DMS 273 (cell line): ENCODE measurements around the gene INPP4B.

ENCODE experiments used
- DNase-seq: peaks from one replicate; lab custom pipeline; 2025; ENCODE audit not compliant: unreplicated experiment; lab: John Stamatoyannopoulos, UW

Gene INPP4B

DNA sequence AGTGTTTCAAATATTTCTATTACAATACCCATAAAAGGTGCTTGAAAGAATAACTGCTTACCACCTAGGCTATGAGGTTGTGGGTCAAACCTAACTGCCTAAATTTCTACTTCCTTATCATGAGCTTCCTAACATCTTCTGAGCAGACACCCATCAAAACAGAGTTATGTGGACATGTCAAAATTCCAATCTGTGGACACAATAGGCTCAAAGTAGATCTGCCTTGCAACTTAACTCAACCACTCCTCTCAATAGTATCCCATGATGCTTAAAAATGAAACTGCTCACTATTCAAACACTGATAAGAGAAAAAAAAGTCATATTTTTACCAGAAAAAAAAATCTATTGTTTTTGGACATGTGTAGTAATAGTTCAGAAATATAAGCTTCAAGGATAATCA, 462.7 kb downstream of the INPP4B start:
- DNase-seq, result no peak

GRCh38 chr4:142380052-142380602, 466.0 kb downstream of the INPP4B start:
- no peak for DNase-seq

GRCh38 chr4:142379277-142380051, 466.6 kb downstream of the INPP4B start:
- no peak for DNase-seq

- DNase-seq, result no peak
Measured at GRCh38 chr4:142378179-142378578, 467.9 kb downstream of the INPP4B start.

GRCh38 chr4:142377342-142378091, 468.6 kb downstream of the INPP4B start:
- DNase-seq, result no peak

GRCh38 chr4:142376204-142376603, 469.9 kb downstream of the INPP4B start:
- no peak for DNase-seq

DNA sequence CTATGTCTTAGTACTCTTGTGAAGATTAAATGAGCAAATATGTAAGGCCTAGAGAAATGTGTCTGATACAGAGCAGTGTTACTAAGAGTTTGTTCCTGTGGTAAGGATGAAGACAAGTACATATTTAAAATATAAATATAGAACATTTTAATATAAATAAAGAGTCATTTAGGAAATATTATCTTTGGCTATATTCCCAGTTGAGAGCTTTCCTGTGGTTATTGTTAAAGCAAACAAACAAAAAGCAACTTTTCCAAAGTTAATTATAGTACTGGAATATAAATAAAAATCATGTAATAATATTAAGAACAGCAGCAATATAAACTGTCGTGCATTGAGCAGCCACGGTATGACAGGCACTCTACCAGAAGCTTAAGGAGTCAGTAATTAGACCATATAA, 472.5 kb downstream of the INPP4B start:
- DNase-seq, result no peak

- DNase-seq, result no peak
Measured at GRCh38 chr4:142372530-142373260, 473.4 kb downstream of the INPP4B start.

DNA sequence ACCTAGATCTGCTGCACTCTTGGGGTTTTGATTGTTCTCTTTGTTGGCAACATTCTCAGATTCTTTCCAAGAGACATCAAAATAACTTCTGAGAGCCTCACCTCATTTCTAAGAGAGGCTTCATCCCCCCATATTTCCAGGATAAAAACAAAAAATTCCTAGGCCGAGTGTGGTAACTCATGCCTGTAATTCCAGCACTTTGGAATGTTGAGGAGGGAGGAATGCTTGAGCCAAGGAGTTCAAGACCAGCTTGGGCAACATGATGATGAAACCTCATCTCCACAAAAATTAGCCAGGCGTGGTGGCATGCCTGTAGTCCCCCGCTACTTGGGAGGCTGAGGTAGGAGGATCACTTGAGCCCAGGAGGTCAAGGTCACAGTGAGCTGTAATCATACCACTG, 477.0 kb downstream of the INPP4B start:
- no peak for DNase-seq

- no peak for DNase-seq
Measured at GRCh38 chr4:142367418-142368180, 478.5 kb downstream of the INPP4B start.

DNA sequence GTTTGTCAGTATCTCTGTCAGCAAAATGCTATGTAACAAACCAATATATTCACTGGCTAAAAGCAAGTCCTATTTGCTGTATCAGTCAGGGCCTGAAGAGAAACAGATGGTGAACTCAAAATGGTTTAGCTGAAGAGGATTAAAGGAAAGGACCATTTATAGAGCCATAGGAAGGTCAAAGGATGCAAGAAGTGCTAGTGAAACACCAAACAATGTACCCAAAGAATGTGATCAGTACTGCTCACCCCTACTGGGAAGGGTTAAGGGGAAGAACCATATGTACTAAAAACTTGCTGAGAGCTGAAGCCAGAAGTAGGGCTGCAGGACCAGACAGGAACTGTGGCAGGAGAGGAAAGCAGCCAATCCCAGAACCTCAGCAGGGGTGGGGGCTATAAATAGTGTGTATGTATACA, 479.3 kb downstream of the INPP4B start:
- DNase-seq, result no peak

DNA sequence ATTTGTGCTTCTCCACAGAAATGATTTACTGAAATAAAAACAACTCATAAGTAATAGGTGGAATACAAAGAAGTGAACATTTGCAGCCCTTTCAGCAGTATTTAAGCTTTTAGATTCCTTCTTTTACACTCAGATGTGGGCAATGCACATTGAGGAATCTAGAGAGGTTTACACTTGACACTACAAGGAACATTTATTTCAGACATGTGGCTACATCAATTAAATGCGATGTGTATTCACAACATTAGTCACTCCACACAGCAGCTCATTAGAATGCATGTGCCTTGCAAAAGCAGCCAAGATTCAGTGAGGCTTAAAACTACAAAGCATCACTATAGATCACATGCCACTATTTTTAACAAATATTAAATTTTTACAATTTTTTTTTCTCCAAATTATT, 480.7 kb downstream of the INPP4B start:
- no peak for DNase-seq

DNA sequence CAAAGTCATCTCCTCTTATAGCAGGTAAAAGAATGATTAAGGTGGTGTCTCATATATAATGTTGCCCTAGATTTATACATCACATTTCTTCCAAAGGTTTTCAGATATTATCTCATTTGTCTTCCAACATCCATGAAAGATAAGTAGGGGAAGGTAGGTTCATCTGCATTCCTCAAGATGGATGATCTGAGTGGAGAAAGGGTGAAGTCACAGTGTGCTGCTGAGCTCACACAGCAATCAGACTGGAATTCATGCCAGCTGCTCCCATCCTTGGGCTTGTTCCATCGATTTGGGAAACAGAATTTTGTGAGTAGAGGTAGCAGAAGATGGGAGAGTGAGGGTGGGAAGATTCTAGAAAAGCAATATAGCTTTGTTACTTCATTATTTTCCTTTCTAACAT, 482.4 kb downstream of the INPP4B start:
- DNase-seq, result no peak

- no peak for DNase-seq
Measured at GRCh38 chr4:142361981-142362380, 484.1 kb downstream of the INPP4B start.

- DNase-seq, result no peak
Measured at GRCh38 chr4:142360657-142361056, 485.4 kb downstream of the INPP4B start.

GRCh38 chr4:142358656-142359055, 487.4 kb downstream of the INPP4B start:
- DNase-seq, result no peak

GRCh38 chr4:142356801-142357200, 489.3 kb downstream of the INPP4B start:
- no peak for DNase-seq

- DNase-seq, result no peak
Measured at GRCh38 chr4:142356118-142356759, 489.9 kb downstream of the INPP4B start.

- DNase-seq, result no peak
Measured at GRCh38 chr4:142355421-142355930, 490.6 kb downstream of the INPP4B start.

GRCh38 chr4:142354794-142355420, 491.2 kb downstream of the INPP4B start:
- no peak for DNase-seq
